H1 (cell line): ENCODE data around the gene CMTR1. TPM values are rescaled to one million over a fixed set of nuclear protein-coding genes. Genes with fewer than 3 reads are reported as not detected.
A peak's percentile ranks its signal among the peaks of the same experiment; 100 is the strongest.

ENCODE experiments used
- CTCF ChIA-PET: fragments of 300-600 bp; sonication (Branson Sonifier 250); formaldehyde crosslinking; loops from one replicate; lab custom pipeline; 2021; ENCODE audit not compliant: partially characterized antibody; lab: Charles Lee
- POLR2A ChIA-PET: fragments of 300-600 bp; sonication (Branson Sonifier 250); formaldehyde crosslinking; loops from one replicate; lab custom pipeline; 2021; ENCODE audit warnings: inconsistent platforms; ENCODE audit not compliant: partially characterized antibody; lab: Charles Lee
- DNase-seq, 2 experiments: peaks; one replicate each; pipeline versions ENCODE4 v3.0.0 to v3.0.0-alpha.2; 2010 to 2022; ENCODE audit warnings: low spot score in 2 of 2, low read depth in 1 of 2, mixed read lengths in 1 of 2
- FAIRE-seq: peaks from 2 replicates; lab custom pipeline; 2011; peaks lifted over from hg19 to GRCh38; lab: Jason Lieb, UNC
- H2AFZ ChIP-seq: 2 replicates; pipeline ENCODE4 v1.8.1; 2012; ENCODE audit warnings: low read length, inconsistent platforms
- H2AK5ac ChIP-seq: 2 replicates; pipeline ENCODE4 v1.6.1; 2013; ENCODE audit warnings: low read depth, low read length
- H2BK120ac ChIP-seq: replicated peaks from 2 replicates; pipeline ENCODE3; 2013; ENCODE audit warnings: low read depth, low read length, inconsistent platforms
- H2BK12ac ChIP-seq: 2 replicates; pipeline ENCODE4 v1.6.1; 2013; ENCODE audit warnings: low read depth, low read length
- H2BK15ac ChIP-seq: 2 replicates; pipeline ENCODE4 v1.6.1; 2013; ENCODE audit warnings: low read length
- H2BK20ac ChIP-seq: 2 replicates; pipeline ENCODE4 v1.6.1; 2013; ENCODE audit warnings: low read length
- H2BK5ac ChIP-seq: 2 replicates; pipeline ENCODE4 v1.6.1; 2013; ENCODE audit warnings: low read depth, low read length
- H3K14ac ChIP-seq: 2 replicates; pipeline ENCODE4 v1.6.1; 2013; ENCODE audit warnings: inconsistent platforms; ENCODE audit not compliant: insufficient read length
- H3K18ac ChIP-seq: 2 replicates; pipeline ENCODE4 v1.6.1; 2013; ENCODE audit warnings: low read length; ENCODE audit errors: extremely low read depth
- H3K23ac ChIP-seq: 2 replicates; pipeline ENCODE4 v1.6.1; 2013; ENCODE audit warnings: inconsistent platforms; ENCODE audit not compliant: insufficient read length
- H3K23me2 ChIP-seq: 2 replicates; pipeline ENCODE4 v1.6.1; 2013; ENCODE audit warnings: low read depth, low read length
- H3K27ac ChIP-seq: 2 replicates; pipeline ENCODE4 v1.6.1; 2011; ENCODE audit warnings: low read depth, low read length, inconsistent platforms
- H3K27me3 ChIP-seq, 4 experiments: replicated peaks in 1 of 4; 1 replicate in 1 of 4; 2 replicates in 3 of 4; pipeline versions ENCODE4 v1.6.1 to v1.8.1; 2011 to 2013; ENCODE audit warnings: low read length in 3 of 4, mild to moderate bottlenecking in 3 of 4, inconsistent platforms in 2 of 4, mixed read lengths in 2 of 4, moderate library complexity in 1 of 4; ENCODE audit not compliant: control insufficient read depth in 3 of 4, insufficient read depth in 3 of 4; ENCODE audit errors: extremely low read depth in 1 of 4
- H3K36me3 ChIP-seq, 4 experiments: 2 replicates each; pipeline versions ENCODE4 v1.6.1 to v1.8.1; 2011 to 2013; ENCODE audit warnings: mild to moderate bottlenecking in 4 of 4, low read length in 3 of 4, moderate library complexity in 2 of 4, control low read depth in 1 of 4, inconsistent platforms in 1 of 4; ENCODE audit not compliant: insufficient read depth in 4 of 4, control insufficient read depth in 2 of 4
- H3K4ac ChIP-seq: replicated peaks from 2 replicates; pipeline ENCODE3; 2013; ENCODE audit warnings: low read length, low read depth, mixed read lengths, inconsistent platforms; ENCODE audit not compliant: insufficient read length
- H3K4me1 ChIP-seq, 4 experiments: replicated peaks in 1 of 4; 1 replicate in 1 of 4; 2 replicates in 3 of 4; pipeline versions ENCODE4 v1.6.1 to v1.8.1; 2011 to 2013; ENCODE audit warnings: low read length in 3 of 4, inconsistent platforms in 2 of 4, mixed read lengths in 1 of 4; ENCODE audit not compliant: insufficient read depth in 4 of 4, control insufficient read depth in 3 of 4
- H3K4me2 ChIP-seq, 2 experiments: 2 replicates each; pipeline versions ENCODE4 v1.6.1 to v1.8.1; 2011 to 2013; ENCODE audit warnings: low read depth in 2 of 2, low read length in 2 of 2, control low read depth in 1 of 2, inconsistent platforms in 1 of 2, mild to moderate bottlenecking in 1 of 2; ENCODE audit not compliant: insufficient read depth in 1 of 2
- H3K4me3 ChIP-seq, 4 experiments: fragments of 200-600, 300-600 bp in 1 of 4; sonication (generic), shearing (Covaris generic), sonication (Bioruptor Twin) in 1 of 4; 2 replicates each; pipeline versions ENCODE4 v1.5.1 to v1.8.1; 2011 to 2016; ENCODE audit warnings: low read length in 4 of 4, low read depth in 3 of 4, control low read depth in 2 of 4, inconsistent platforms in 2 of 4, mild to moderate bottlenecking in 2 of 4, mixed read lengths in 1 of 4, moderate library complexity in 1 of 4; ENCODE audit not compliant: insufficient read depth in 2 of 4; ENCODE audit errors: extremely low read depth in 1 of 4
- H3K56ac ChIP-seq: replicated peaks from 2 replicates; pipeline ENCODE3; 2013; ENCODE audit warnings: low read depth, mild to moderate bottlenecking, mixed read lengths, low read length, inconsistent platforms; ENCODE audit not compliant: insufficient read length
- H3K79me1 ChIP-seq: 2 replicates; pipeline ENCODE4 v1.6.1; 2013; ENCODE audit warnings: low read depth, low read length, control low read depth
- H3K79me2 ChIP-seq, 2 experiments: 2 replicates each; pipeline versions ENCODE4 v1.6.1 to v1.8.1; 2012 to 2013; ENCODE audit warnings: low read length in 2 of 2, mild to moderate bottlenecking in 2 of 2, inconsistent platforms in 1 of 2; ENCODE audit not compliant: insufficient read depth in 2 of 2, control insufficient read depth in 1 of 2
- H3K9ac ChIP-seq, 4 experiments: replicated peaks in 1 of 4; 1 replicate in 1 of 4; 2 replicates in 3 of 4; pipeline versions ENCODE4 v1.6.1 to v1.8.1; 2011 to 2013; ENCODE audit warnings: low read depth in 3 of 4, low read length in 3 of 4, control low read depth in 2 of 4, mild to moderate bottlenecking in 2 of 4, moderate library complexity in 2 of 4, inconsistent platforms in 1 of 4; ENCODE audit errors: extremely low read depth in 1 of 4
- H3K9me3 ChIP-seq, 2 experiments: 2 replicates each; pipeline versions ENCODE4 v1.6.1 to v1.8.1; 2012 to 2013; ENCODE audit warnings: mild to moderate bottlenecking in 2 of 2, moderate library complexity in 2 of 2, control low read depth in 1 of 2, inconsistent platforms in 1 of 2, low read depth in 1 of 2, low read length in 1 of 2, mixed read lengths in 1 of 2; ENCODE audit not compliant: insufficient read depth in 2 of 2
- H4K20me1 ChIP-seq, 2 experiments: replicated peaks in 1 of 2; 2 replicates each; pipeline versions ENCODE3 to v1.8.1; 2011 to 2013; ENCODE audit warnings: inconsistent platforms in 2 of 2, low read length in 2 of 2, mild to moderate bottlenecking in 1 of 2; ENCODE audit not compliant: insufficient read depth in 2 of 2, control insufficient read depth in 1 of 2
- H4K5ac ChIP-seq: 2 replicates; pipeline ENCODE4 v1.6.1; 2013; ENCODE audit warnings: low read length, low read depth, mixed read lengths, inconsistent platforms; ENCODE audit not compliant: insufficient read length
- H4K8ac ChIP-seq: 2 replicates; pipeline ENCODE4 v1.8.0; 2013; ENCODE audit warnings: mild to moderate bottlenecking, moderate library complexity, low read length, inconsistent platforms; ENCODE audit not compliant: insufficient read depth; ENCODE audit errors: extremely low read depth
- H4K91ac ChIP-seq: replicated peaks from 2 replicates; pipeline ENCODE3; 2013; ENCODE audit warnings: low read length, mixed read lengths, inconsistent platforms; ENCODE audit not compliant: insufficient read length
- ASH2L ChIP-seq: fragments of 200-600, 300-600 bp; sonication (generic); IDR thresholded peaks from one replicate; pipeline ENCODE4 v1.7.1; 2017; ENCODE audit warnings: low read length
- BCL11A ChIP-seq, 2 experiments: IDR thresholded peaks; one replicate each; pipeline ENCODE4 v1.6.1; 2011; ENCODE audit warnings: low read depth in 2 of 2, low read length in 2 of 2, mild to moderate bottlenecking in 2 of 2
- CTCF ChIP-seq, 3 experiments: IDR thresholded peaks; 1 replicate in 2 of 3; 2 replicates in 1 of 3; pipeline versions ENCODE4 v1.5.1 to v1.6.1; 2011; ENCODE audit warnings: low read length in 3 of 3, mild to moderate bottlenecking in 3 of 3, inconsistent platforms in 2 of 3, low read depth in 1 of 3, moderate library complexity in 1 of 3; ENCODE audit not compliant: insufficient read depth in 1 of 3; ENCODE audit errors: control extremely low read depth in 1 of 3
- JUN ChIP-seq: IDR thresholded peaks from 2 replicates; pipeline ENCODE4 v1.6.1; 2011; ENCODE audit warnings: low read depth, mild to moderate bottlenecking, improper control_type of control experiment, low read length
- RAD21 ChIP-seq, 2 experiments: IDR thresholded peaks in 1 of 2; conservative IDR thresholded peaks in 1 of 2; 2 replicates each; pipeline ENCODE4 v1.6.1; 2011; ENCODE audit warnings: low read depth in 2 of 2, low read length in 2 of 2, improper control_type of control experiment in 1 of 2, inconsistent platforms in 1 of 2, mild to moderate bottlenecking in 1 of 2, moderate library complexity in 1 of 2
- SIN3A ChIP-seq, 2 experiments: IDR thresholded peaks in 1 of 2; conservative IDR thresholded peaks in 1 of 2; 2 replicates each; pipeline ENCODE4 v1.6.1; 2011 to 2012; ENCODE audit warnings: low read length in 2 of 2, improper control_type of control experiment in 1 of 2, low read depth in 1 of 2, mild to moderate bottlenecking in 1 of 2
- SIX5 ChIP-seq: IDR thresholded peaks from 2 replicates; pipeline ENCODE4 v1.6.1; 2011; ENCODE audit warnings: mild to moderate bottlenecking, low read depth, low read length
- YY1 ChIP-seq: IDR thresholded peaks from 2 replicates; pipeline ENCODE4 v1.6.1; 2011; ENCODE audit warnings: low read depth, mild to moderate bottlenecking, low read length
- WGBS, 2 experiments: shearing (Covaris generic) in 1 of 2; methylation state at CpG; one replicate each; pipeline versions ENCODE4 v1.1.6 to v1.1.7; 2013 to 2015; ENCODE audit warnings: low lambda C conversion rate in 2 of 2, mixed read lengths in 2 of 2, inconsistent platforms in 1 of 2, low coverage in 1 of 2, missing lambda C conversion rate in 1 of 2; ENCODE audit not compliant: insufficient replicate concordance in 2 of 2, insufficient coverage in 1 of 2, insufficient read length in 1 of 2; ENCODE audit errors: extremely low coverage in 1 of 2, missing lambda C conversion rate in 1 of 2; 5-methylcytosine and 5-hydroxymethylcytosine counted together
- polyA plus RNA-seq, 7 experiments: library from polyadenylated mRNA; depleted of rRNA in 3 of 7; stranded (reverse) in 5 of 7; unstranded in 2 of 7; fragments of >200 nt in 5 of 7; fragments of 200-250 nt in 2 of 7; gene quantifications; 1 replicate in 5 of 7; 2 replicates in 1 of 7; 4 replicates in 1 of 7; pipeline versions ENCODE4 v1.2.1 to v1.2.3, GENCODE V29; 2011 to 2013; ENCODE audit warnings: missing spikeins in 2 of 7, mixed read lengths in 2 of 7
- total RNA-seq: library from RNA; stranded (reverse); fragmentation: NEBNext Ultra II Directional; extraction: Animal tissue kit (Norgen Biotek cat#: 25700); gene quantifications from 2 replicates; pipeline ENCODE4 v1.2.1, GENCODE V29; 2021

CMTR1 gene
- total and polyA plus RNA-seq, 2 of the 8 experiments (the other 6 are each of a cell fraction or from before 2014, with no cell fraction given): 15.2 to 33.1 TPM

GRCh38 chr6:37525460-37526357 is 92.7 kb downstream of the CMTR1 start:
- Histone ChIP-seq H3K23me2 (peaks cover 3% of the 10 kb centered on the region; the same call in 1 of the 2 replicates), H3K4me1 (no peaks in the 10 kb centered on the region; a peak in 2 of 7 replicates), H2BK20ac (no peak overlapping the region), H3K23ac (no peak overlapping the region), H3K4me3 (no peak overlapping the region), H3K4ac (no peak overlapping the region), H3K36me3 (no peaks in the 10 kb centered on the region), H2BK5ac (no peak overlapping the region), H2BK12ac (no peak overlapping the region), H3K27ac (no peak overlapping the region), H2AK5ac (no peak overlapping the region), H3K27me3 (0 out of 7 replicates have a peak, but pooled peaks cover 0 to 2% (median 0%) of the 10 kb centered on the region in 4 experiments), H3K79me1 (no peaks in the 10 kb centered on the region), H3K56ac (no peak overlapping the region), H2BK120ac (no peak overlapping the region), H4K20me1 (peaks cover 0 to 2% of the 10 kb centered on the region in 2 experiments), H4K8ac (no peak overlapping the region), H3K18ac (no peak overlapping the region), H4K91ac (no peak overlapping the region), H3K79me2 (no peaks in the 10 kb centered on the region), H2AFZ (no peak overlapping the region), H2BK15ac (no peak overlapping the region), H3K4me2 (no peak overlapping the region), H3K9me3 (no peaks in the 10 kb centered on the region), H4K5ac (no peak overlapping the region), H3K9ac (no peak overlapping the region), H3K14ac (no peak overlapping the region)
- FAIRE-seq (no peak), DNase-seq (peak in 1 of 2 experiments; percentile 82)
- WGBS, 2 experiments: 76% methylated on average over 12 of the region's 12 CpGs; no CpG with 5 or more reads in 1 of the 2 experiments
- ChIA-PET POLR2A (interaction anchor here (1.0 to 1.9 kb wide), 3 partner anchors 9 to 13 kb away, joined by 3 to 7 read pairs (median 5); no protein-coding TSS in a partner anchor), CTCF (interaction anchor here (0.7 to 9.9 kb wide), 18 partner anchors 10 to 672 kb away, joined by 3 to 80 read pairs (median 4); no protein-coding TSS in a partner anchor)
- TF ChIP-seq CTCF (IDR thresholded peaks at IDR 0.05; ENCODE audit: control extremely low read depth in 1 of 3, insufficient read depth in 1 of 3, low read depth in 1 of 3, low read length in 3 of 3) (peak in 2 of 3 experiments; percentile 0 to 14; a peak in 1 of 4 replicates), ASH2L (no peak), YY1 (no peak), BCL11A (IDR thresholded peaks at IDR 0.05; ENCODE audit: low read depth in 2 of 2, low read length in 2 of 2) (no peak), RAD21 (IDR thresholded peaks at IDR 0.05 in 1 of 2, conservative IDR thresholded peaks at IDR 0.05 in 1 of 2; ENCODE audit: low read depth in 2 of 2, low read length in 2 of 2) (0 out of 4 replicates have a peak, but pooled peaks of 1 of the 2 experiments have one; percentile 1), SIN3A (conservative IDR thresholded peaks at IDR 0.05 in 1 of 2, IDR thresholded peaks at IDR 0.05 in 1 of 2; ENCODE audit: low read depth in 1 of 2, low read length in 2 of 2) (peak; percentile 78 to 87; a peak in 2 of 4 replicates), JUN (no peak), SIX5 (no peak)
